ENCODE measurements around the gene PAXX.

GRCh38 chr9:136994180-136994887, 2.1 kb downstream of the PAXX start:
- no peak for TF ChIP-seq CTCF (optimal IDR thresholded peaks at IDR 0.05 in 1 of 3, IDR thresholded peaks at IDR 0.05 in 1 of 3, conservative IDR thresholded peaks at IDR 0.05 in 1 of 3; ENCODE audit: extremely low read depth in 1 of 3, insufficient read depth in 2 of 3, low read length in 3 of 3)
- TF ChIP-seq EZH2 (IDR thresholded peaks at IDR 0.05; ENCODE audit: low read length), result no peak
